Effector memory CD4-positive, alpha-beta T cell (primary cell): ENCODE data around the gene VAV1.

ENCODE experiments used
- DNase-seq, 3 donors: peaks; one replicate each; pipeline ENCODE4 v3.0.0-alpha.2; 2020
- H3K27ac ChIP-seq: 2 replicates; pipeline ENCODE4 v1.7.0; 2013; ENCODE audit warnings: mild to moderate bottlenecking, low read length, moderate library complexity; ENCODE audit not compliant: insufficient read depth, poor library complexity, severe bottlenecking
- H3K27me3 ChIP-seq: replicated peaks from 2 replicates; pipeline ENCODE4 v1.7.0; 2013; ENCODE audit warnings: mild to moderate bottlenecking, low read length; ENCODE audit not compliant: insufficient read depth, control insufficient read depth, poor library complexity, severe bottlenecking
- H3K36me3 ChIP-seq: 2 replicates; pipeline ENCODE4 v1.7.0; 2013; ENCODE audit warnings: mild to moderate bottlenecking, low read length, moderate library complexity; ENCODE audit not compliant: control insufficient read depth, insufficient read depth
- H3K4me1 ChIP-seq: 2 replicates; pipeline ENCODE4 v1.7.0; 2013; ENCODE audit warnings: low read length, mild to moderate bottlenecking; ENCODE audit not compliant: control insufficient read depth, insufficient read depth, poor library complexity, severe bottlenecking
- H3K4me3 ChIP-seq: 2 replicates; pipeline ENCODE4 v1.7.0; 2013; ENCODE audit warnings: low read length, low read depth, mild to moderate bottlenecking; ENCODE audit not compliant: insufficient read depth, poor library complexity, severe bottlenecking
- H3K9me3 ChIP-seq: 2 replicates; pipeline ENCODE4 v1.7.0; 2013; ENCODE audit warnings: mild to moderate bottlenecking, low read length, moderate library complexity; ENCODE audit not compliant: control insufficient read depth
- total RNA-seq, 3 donors: gene quantifications; one replicate each; lab custom pipeline; 2026; lab: John Stamatoyannopoulos, UW

VAV1 gene, protein sequence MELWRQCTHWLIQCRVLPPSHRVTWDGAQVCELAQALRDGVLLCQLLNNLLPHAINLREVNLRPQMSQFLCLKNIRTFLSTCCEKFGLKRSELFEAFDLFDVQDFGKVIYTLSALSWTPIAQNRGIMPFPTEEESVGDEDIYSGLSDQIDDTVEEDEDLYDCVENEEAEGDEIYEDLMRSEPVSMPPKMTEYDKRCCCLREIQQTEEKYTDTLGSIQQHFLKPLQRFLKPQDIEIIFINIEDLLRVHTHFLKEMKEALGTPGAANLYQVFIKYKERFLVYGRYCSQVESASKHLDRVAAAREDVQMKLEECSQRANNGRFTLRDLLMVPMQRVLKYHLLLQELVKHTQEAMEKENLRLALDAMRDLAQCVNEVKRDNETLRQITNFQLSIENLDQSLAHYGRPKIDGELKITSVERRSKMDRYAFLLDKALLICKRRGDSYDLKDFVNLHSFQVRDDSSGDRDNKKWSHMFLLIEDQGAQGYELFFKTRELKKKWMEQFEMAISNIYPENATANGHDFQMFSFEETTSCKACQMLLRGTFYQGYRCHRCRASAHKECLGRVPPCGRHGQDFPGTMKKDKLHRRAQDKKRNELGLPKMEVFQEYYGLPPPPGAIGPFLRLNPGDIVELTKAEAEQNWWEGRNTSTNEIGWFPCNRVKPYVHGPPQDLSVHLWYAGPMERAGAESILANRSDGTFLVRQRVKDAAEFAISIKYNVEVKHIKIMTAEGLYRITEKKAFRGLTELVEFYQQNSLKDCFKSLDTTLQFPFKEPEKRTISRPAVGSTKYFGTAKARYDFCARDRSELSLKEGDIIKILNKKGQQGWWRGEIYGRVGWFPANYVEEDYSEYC
- 142 to 159 (median 150) reads per million in 3 donors for total RNA-seq

DNA sequence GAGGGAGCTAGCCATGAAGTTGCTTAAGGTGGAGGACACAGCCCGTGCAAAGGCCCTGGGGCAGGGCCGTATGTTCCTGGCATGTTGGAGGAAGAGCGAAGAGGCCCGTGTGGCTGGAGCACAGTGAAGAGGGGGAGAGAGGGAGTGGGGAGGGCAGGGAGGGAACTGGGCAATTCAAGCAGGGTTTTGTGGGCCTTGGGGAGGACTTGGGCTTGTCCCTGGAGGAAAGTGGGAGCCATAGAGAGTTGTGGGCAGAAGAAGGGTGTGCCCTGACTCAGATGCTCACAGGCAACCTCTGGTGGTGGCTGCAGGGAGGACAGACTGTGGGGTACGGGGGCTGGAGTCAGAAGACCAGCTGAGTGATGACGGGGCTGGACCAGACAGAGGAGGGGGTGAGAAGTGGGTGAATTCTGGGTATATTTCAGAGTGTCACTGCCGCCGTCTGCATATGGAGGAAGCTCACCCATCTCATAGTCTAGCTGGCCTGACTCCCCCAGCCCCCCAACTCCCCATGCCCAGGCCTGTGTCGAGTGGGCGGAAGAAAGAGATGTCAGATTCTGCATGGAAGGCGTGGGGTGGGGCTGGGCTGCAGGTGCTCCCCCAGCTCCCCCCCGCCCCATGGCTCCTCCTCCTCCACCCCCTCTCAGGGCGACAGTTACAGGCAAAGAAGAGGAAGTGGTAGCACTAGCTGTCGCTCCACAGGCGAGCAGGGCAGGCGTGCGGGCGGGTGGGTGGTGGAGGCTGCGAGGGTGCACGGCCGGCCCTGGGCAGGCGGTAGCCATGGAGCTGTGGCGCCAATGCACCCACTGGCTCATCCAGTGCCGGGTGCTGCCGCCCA lies at the start of gene VAV1:
VAV1 (plus strand) TSS at position 681 of the 838 bp plus-strand sequence; CDS start at position 781, 100 bp downstream.
- Histone ChIP-seq H3K27me3 (no peaks in the 10 kb centered on the region), H3K4me3 (peak within 1 kb of the TSS; percentile 90), H3K4me1 (peaks cover 20% of the 10 kb centered on the region), H3K36me3 (peaks cover 17% of the 10 kb centered on the region), H3K27ac (peak within 1 kb of the TSS; percentile 85), H3K9me3 (no peaks in the 10 kb centered on the region)
- DNase-seq = peak; percentile 74 to 76 (median 75)

DNA sequence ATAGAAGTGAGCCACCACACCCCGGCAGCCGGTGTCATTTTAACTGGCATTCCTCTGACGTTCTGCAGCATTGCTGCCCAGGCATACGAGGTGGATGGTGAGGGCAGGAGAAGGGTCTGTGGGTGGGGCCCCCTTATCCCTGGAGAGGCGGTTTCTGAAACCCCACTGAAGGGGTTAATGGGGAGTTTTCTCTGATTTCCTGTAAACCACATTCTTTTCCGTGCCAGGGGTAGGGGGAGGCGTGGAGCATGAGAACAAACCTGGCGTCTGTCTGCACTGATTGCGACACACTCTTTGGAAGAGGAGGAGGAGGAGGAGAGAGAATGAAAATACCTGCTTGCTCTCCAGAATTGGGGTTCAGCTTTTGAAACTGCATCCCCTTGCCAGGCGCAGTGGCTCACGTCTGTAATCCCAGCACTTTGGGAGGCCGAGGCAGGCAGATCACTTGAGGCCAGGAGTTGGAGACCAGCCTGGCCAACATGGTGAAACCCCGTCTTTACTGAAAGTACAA lies 49.3 kb upstream of the VAV1 start:
- Histone ChIP-seq H3K9me3 (no peaks in the 10 kb centered on the region), H3K4me1 (no peaks in the 10 kb centered on the region), H3K27me3 (no peaks in the 10 kb centered on the region), H3K36me3 (no peaks in the 10 kb centered on the region), H3K27ac (no peak overlapping the region), H3K4me3 (no peak overlapping the region)
- DNase-seq = no peak

DNA sequence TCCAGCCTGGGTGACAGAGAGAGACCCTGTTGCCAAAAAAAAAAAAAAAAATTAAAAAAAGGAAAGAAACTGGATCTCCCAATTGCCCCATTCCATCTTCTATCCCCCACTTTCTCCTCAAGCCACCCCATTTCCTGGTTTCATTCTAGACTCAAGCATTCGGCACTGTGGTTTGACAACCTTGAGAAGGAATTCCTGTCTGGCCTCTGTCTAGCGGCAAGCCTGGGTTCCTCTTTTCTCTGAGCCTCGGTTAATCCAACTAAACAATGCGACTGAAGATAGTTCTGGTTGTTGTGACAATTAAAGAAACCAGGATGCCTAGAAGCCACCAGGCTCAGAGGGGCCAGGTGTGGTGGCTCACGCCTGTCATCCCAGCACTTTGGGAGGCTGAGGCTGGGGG lies 48.8 kb upstream of the VAV1 start:
- Histone ChIP-seq H3K36me3 (no peaks in the 10 kb centered on the region), H3K4me3 (no peak overlapping the region), H3K4me1 (no peaks in the 10 kb centered on the region), H3K27ac (no peak overlapping the region), H3K9me3 (no peaks in the 10 kb centered on the region), H3K27me3 (no peaks in the 10 kb centered on the region)
- DNase-seq = no peak

DNA sequence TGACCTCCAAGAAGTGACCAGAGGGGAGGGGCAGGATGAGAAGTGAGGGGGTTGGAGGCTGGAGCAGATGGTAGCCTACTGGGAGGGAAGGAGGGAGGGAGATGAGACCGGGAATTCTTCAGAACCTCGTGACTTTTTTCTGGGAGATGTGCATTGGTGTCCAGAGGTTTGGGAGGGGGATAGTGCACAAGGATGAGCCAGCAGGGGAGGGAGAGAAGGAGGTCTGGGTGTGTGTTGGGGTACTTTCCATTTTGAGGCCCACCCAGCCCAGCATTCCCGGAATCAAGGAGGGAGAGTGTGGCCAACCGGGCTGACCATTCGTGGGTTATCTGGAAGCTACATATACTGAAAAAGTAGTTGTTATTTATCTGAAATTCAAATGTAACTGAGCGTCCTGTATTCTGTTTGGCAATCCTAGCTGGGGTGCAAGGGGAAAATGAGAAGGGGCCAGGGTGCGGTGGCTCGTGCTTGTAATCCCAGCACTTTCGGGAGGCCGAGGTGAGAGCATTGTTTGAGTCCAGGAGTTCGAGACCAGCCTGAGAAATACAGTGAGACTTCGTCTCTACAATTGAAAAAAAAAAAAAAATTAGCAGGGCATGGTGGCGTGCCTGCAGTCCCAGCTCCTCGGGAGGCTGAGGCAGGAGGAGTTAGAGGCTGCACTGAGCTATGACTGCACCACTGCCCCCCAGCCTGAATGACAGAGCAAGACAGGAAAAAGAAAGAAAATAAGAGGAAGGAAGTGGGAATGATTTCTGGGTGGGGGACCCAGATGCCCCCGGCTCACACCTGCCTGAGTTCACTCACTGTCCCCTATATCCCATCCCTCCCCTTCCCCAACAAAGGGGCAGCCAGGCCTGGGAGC lies 47.6 kb upstream of the VAV1 start:
- H3K4me1 ChIP-seq = no peaks in the 10 kb centered on the region
- H3K27me3 ChIP-seq = no peaks in the 10 kb centered on the region
- no peak overlapping the region for H3K27ac ChIP-seq
- H3K36me3 ChIP-seq = peaks cover 4% of the 10 kb centered on the region
- no peaks in the 10 kb centered on the region for H3K9me3 ChIP-seq
- no peak overlapping the region for H3K4me3 ChIP-seq
- DNase-seq = no peak

DNA sequence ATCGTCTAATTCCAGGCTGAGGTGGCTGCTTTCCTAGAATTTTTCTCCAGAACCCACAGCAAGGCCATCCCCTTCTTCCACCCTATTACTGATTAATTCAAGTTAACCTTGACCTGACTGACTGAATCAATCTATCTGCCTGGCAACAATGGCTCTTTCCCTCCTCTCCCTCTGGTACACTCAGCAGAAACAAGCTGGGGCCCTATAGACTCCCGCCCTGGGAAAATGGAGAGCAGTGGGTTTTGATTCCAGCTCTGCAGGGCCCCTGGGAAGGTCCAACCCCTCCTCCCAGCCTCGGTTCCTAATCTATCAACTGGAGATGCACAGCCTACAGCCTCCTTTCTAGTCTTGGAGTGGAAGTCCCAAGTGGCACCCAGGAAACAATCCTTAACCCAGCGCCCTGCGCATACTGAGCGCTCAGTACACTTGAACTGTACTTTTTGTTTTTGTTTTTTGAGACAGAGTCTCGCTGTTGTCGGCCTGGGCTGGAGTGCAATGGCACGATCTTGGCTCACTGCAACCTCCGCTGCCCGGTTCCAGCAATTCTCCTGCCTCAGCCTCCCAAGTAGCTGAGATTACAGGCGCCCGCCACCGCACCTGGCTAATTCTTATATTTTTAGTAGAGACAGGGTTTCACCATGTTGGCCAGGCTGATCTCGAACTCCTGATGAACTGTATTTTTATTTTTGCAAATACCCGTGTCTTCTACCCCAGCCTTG lies 46.8 kb upstream of the VAV1 start:
- peaks cover 8% of the 10 kb centered on the region for H3K36me3 ChIP-seq
- no peaks in the 10 kb centered on the region for H3K4me1 ChIP-seq
- H3K9me3 ChIP-seq = no peaks in the 10 kb centered on the region
- no peak for DNase-seq
- no peaks in the 10 kb centered on the region for H3K27me3 ChIP-seq
- no peak overlapping the region for H3K4me3 ChIP-seq
- no peak overlapping the region for H3K27ac ChIP-seq

DNA sequence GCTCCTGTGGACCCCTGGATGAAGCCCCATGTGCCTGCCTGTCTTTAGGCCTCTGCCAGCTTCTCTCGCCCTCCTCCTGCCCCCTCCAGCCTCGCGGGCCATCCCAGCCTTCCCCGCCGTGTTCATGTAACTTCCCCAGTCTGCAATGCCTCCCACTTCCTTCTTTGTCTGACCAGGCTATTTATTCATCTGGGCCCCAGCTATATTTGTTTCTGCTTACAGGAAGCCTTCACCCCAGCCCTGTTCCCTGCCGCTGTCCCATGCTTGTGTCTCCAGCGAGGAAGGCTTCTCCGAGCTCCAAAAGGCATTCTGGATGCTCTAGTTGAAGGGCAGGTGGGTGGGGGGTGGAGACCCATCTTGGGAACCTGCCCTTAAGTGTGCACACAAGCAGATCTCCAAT lies 44.2 kb upstream of the VAV1 start:
- H3K9me3 ChIP-seq = no peaks in the 10 kb centered on the region
- no peak overlapping the region for H3K4me3 ChIP-seq
- no peaks in the 10 kb centered on the region for H3K4me1 ChIP-seq
- peaks cover 15% of the 10 kb centered on the region for H3K36me3 ChIP-seq
- H3K27me3 ChIP-seq = no peaks in the 10 kb centered on the region
- no peak for DNase-seq
- no peak overlapping the region for H3K27ac ChIP-seq

DNA sequence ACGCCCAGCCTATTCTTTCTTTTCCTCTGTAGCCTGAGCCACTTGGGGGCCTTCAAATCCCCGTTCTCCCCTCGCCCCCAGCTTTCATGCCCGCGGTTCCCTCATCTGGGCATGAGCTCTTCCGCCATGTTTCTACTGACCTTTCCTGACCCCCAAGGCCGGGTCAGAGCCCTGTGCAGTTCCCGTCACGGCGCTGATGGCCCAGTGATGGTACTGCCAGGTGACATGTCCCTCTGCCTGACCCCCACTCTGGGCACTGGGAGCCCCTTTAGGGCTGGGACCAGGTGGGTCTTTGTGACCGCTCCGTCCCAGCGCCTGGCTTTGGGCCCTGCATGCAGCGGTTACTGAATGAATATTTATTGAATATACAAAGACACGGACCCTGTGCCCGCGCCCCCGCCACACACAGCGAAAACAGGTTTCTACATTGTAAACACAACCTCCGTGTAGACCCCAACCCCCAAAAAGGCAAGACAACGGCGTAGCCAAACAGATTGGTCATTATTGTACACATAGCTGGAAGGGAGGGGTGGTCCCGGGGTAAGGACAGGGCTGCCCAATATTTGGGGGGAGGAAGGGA lies 42.8 kb upstream of the VAV1 start:
- H3K4me3 ChIP-seq = no peak overlapping the region
- H3K27ac ChIP-seq = no peak overlapping the region
- H3K36me3 ChIP-seq = peaks cover 15% of the 10 kb centered on the region
- no peaks in the 10 kb centered on the region for H3K9me3 ChIP-seq
- no peaks in the 10 kb centered on the region for H3K4me1 ChIP-seq
- H3K27me3 ChIP-seq = no peaks in the 10 kb centered on the region
- no peak for DNase-seq

DNA sequence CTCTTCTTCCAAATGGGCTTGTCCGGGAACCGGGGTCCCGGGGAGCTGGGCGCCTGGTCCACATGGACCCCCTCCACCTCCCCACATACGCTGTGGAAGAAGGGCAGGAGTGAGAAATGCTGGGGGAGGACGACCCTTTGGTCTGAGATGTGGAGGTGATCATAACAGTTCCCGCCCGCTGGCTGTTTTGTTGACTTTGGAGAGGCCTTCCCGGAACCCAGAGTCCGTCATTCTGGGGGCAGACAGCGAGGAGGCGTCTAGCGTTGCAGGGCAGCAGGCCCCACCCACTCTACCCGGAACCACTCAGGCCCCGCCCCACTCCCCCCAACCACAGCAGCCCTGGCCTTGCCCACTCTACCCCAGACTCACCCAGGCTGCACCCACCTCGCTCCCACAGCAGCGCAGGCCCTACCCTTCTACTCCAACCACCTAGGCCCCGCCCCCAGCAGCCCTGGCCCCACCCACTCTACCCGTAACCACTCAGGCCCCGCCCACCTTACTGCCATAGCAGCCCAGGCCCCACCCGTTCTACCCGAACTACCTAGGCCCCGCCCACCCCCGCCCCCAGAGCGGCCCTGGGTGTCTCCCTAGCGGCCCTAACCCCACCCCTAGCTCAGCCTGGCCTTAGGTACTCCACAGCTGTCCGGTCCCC lies 42.2 kb upstream of the VAV1 start:
- Histone ChIP-seq H3K27me3 (no peaks in the 10 kb centered on the region), H3K4me1 (no peaks in the 10 kb centered on the region), H3K4me3 (no peak overlapping the region), H3K9me3 (no peaks in the 10 kb centered on the region), H3K27ac (no peak overlapping the region), H3K36me3 (peaks cover 15% of the 10 kb centered on the region)
- DNase-seq = peak in 1 of 3 donors; percentile 14
